Smooth muscle cell (in vitro differentiated cells): Measurements from ENCODE around the gene HIRA. TPM values are rescaled to one million over a fixed set of nuclear protein-coding genes. Genes with fewer than 3 reads are reported as not detected.

Source experiments
- DNase-seq: peaks from one replicate; lab custom pipeline; 2025; ENCODE audit not compliant: unreplicated experiment; lab: John Stamatoyannopoulos, UW
- H2AFZ ChIP-seq: fragments of 200-600 bp; sonication (generic); 2 replicates; pipeline ENCODE4 v1.6.0; 2016; ENCODE audit warnings: antibody characterized with exemption, low read depth, mild to moderate bottlenecking
- H3F3A ChIP-seq: fragments of 200-600 bp; sonication (generic); 2 replicates; pipeline ENCODE4 v1.6.0; 2017; ENCODE audit warnings: antibody characterized with exemption, low read depth
- H3K27ac ChIP-seq: fragments of 200-600 bp; sonication (generic); 2 replicates; pipeline ENCODE4 v1.5.1; 2016; ENCODE audit warnings: low read depth, mild to moderate bottlenecking
- H3K27me3 ChIP-seq: fragments of 200-600 bp; sonication (generic); 2 replicates; pipeline ENCODE4 v1.6.1; 2016; ENCODE audit warnings: low read depth, mild to moderate bottlenecking
- H3K36me3 ChIP-seq: fragments of 200-600 bp; sonication (generic); 2 replicates; pipeline ENCODE4 v1.5.1; 2016; ENCODE audit warnings: low read depth
- H3K4me1 ChIP-seq: fragments of 200-600 bp; sonication (generic); 2 replicates; pipeline ENCODE4 v1.5.1; 2016; ENCODE audit warnings: low read depth
- H3K4me2 ChIP-seq: fragments of 200-600 bp; sonication (generic); 2 replicates; pipeline ENCODE4 v1.6.0; 2016; ENCODE audit warnings: mild to moderate bottlenecking
- H3K4me3 ChIP-seq: fragments of 200-600 bp; sonication (generic); 2 replicates; pipeline ENCODE4 v1.5.1; 2016; ENCODE audit warnings: mild to moderate bottlenecking
- H3K79me2 ChIP-seq: fragments of 200-600 bp; sonication (generic); 2 replicates; pipeline ENCODE4 v1.6.0; 2016; ENCODE audit warnings: low read depth, mild to moderate bottlenecking
- H3K9ac ChIP-seq: fragments of 200-600 bp; sonication (generic); 2 replicates; pipeline ENCODE4 v1.6.0; 2016; ENCODE audit warnings: low read depth
- H3K9me3 ChIP-seq: fragments of 200-600 bp; sonication (generic); replicated peaks from 2 replicates; pipeline ENCODE4 v1.5.1; 2016; ENCODE audit warnings: low read depth
- H4K20me1 ChIP-seq: fragments of 200-600 bp; sonication (generic); 2 replicates; pipeline ENCODE4 v1.6.0; 2016; ENCODE audit warnings: low read depth
- WGBS: methylation state at CpG from one replicate; pipeline ENCODE4 v1.1.7; 2016; ENCODE audit warnings: low lambda C conversion rate; 5-methylcytosine and 5-hydroxymethylcytosine counted together
- polyA plus RNA-seq: library from polyadenylated mRNA; unstranded; fragments of >200 nt; fragmentation: Nextera tagmentation; extraction: Ambion mirVana; gene quantifications from 2 replicates; pipeline ENCODE4 v1.2.1, GENCODE V29; 2016
- total RNA-seq: library from RNA; depleted of rRNA; stranded (reverse); fragments of >200 nt; gene quantifications from 2 replicates; pipeline ENCODE4 v1.2.3, GENCODE V29; 2014
- TF ChIP-seq, protein P1 (sequence below): fragments of 200-600 bp; sonication (generic); IDR thresholded peaks from 2 replicates; pipeline ENCODE4 v1.5.1; 2017; ENCODE audit warnings: borderline replicate concordance, mild to moderate bottlenecking, antibody characterized with exemption; ENCODE audit not compliant: insufficient read depth, poor library complexity, severe bottlenecking

Gene HIRA
- total and polyA plus RNA-seq, 2 experiments from 2014 or later: 7.3 to 8.7 TPM

DNA sequence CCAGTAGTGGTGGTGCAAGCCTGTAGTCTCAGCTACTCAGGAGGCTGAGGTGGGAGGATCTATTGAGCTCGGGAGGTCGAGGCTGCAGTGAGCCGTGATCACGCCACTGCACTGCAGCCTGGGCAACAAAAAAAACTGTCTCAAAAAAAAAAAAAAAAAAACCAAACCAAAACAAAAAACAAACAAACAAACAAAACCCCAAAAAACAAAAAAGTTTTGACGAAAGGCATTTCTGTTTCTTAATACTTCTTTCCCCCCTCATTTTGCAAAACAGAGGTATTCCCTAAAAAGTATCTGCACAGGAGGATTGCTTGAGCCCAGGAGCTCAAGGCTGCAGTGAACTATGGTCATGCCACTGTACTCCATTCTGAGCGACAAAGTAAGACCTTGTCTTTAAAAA, 11.2 kb downstream of the HIRA start:
- WGBS: 91% methylated on average over 6 of the region's 6 CpGs
- no peaks in the 10 kb centered on the region for H3K27me3 ChIP-seq
- TF ChIP-seq, protein P1, sequence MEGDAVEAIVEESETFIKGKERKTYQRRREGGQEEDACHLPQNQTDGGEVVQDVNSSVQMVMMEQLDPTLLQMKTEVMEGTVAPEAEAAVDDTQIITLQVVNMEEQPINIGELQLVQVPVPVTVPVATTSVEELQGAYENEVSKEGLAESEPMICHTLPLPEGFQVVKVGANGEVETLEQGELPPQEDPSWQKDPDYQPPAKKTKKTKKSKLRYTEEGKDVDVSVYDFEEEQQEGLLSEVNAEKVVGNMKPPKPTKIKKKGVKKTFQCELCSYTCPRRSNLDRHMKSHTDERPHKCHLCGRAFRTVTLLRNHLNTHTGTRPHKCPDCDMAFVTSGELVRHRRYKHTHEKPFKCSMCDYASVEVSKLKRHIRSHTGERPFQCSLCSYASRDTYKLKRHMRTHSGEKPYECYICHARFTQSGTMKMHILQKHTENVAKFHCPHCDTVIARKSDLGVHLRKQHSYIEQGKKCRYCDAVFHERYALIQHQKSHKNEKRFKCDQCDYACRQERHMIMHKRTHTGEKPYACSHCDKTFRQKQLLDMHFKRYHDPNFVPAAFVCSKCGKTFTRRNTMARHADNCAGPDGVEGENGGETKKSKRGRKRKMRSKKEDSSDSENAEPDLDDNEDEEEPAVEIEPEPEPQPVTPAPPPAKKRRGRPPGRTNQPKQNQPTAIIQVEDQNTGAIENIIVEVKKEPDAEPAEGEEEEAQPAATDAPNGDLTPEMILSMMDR: no peak
- peaks cover 94% of the 10 kb centered on the region for H4K20me1 ChIP-seq
- no peak overlapping the region for H3K9ac ChIP-seq
- H3K36me3 ChIP-seq: no peaks in the 10 kb centered on the region
- H3K9me3 ChIP-seq: no peaks in the 10 kb centered on the region
- H3K4me2 ChIP-seq: no peak overlapping the region
- H3K4me3 ChIP-seq: no peak overlapping the region
- peaks cover 93% of the 10 kb centered on the region for H3K79me2 ChIP-seq
- peaks cover 13% of the 10 kb centered on the region for H3F3A ChIP-seq
- no peak for DNase-seq
- peaks cover 7% of the 10 kb centered on the region for H3K4me1 ChIP-seq
- H3K27ac ChIP-seq: no peak overlapping the region
- H2AFZ ChIP-seq: no peak overlapping the region

DNA sequence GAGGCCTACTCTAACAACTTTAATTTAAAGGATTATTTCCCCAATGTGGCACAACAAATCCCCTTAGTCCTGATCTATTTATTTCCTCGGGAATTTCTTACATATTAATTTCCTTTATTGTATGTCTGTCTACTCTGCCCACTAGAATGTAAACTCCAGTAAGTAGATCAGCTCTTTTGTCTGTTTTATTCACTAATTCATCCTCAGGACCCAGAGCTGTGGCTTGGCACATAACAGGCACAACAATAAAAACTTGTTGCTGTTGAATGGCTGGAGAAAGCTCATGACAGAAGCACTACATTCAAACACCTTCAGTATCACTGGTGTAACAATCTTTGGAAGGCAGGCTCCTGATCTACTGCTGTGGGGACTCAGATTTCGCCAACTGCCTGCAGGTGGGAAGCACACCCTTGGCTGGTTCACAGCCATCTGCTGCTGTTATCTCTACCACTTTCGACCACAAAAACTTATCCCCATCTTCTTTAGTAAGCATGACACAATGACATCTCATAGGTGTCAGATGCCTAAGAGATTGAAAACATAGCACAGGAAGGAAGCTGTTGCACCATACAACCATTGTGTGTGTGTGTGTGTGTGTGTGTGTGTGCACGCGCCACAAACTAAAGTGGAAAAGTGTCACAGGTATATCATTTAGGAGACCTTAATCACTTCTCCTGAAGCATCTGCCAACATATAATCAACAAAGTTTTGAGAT, 11.9 kb downstream of the HIRA start:
- 93% methylated on average over 5 of the region's 5 CpGs for WGBS
- no peak for DNase-seq
- H3K27me3 ChIP-seq: no peaks in the 10 kb centered on the region
- no peak overlapping the region for H3K4me2 ChIP-seq
- no peak overlapping the region for H3K4me3 ChIP-seq
- peaks cover 7% of the 10 kb centered on the region for H3K4me1 ChIP-seq
- no peak overlapping the region for H3K27ac ChIP-seq
- H3K36me3 ChIP-seq: no peaks in the 10 kb centered on the region
- H3K9me3 ChIP-seq: no peaks in the 10 kb centered on the region
- H3K9ac ChIP-seq: no peak overlapping the region
- TF ChIP-seq, protein P1: no peak
- no peak overlapping the region for H2AFZ ChIP-seq
- H3F3A ChIP-seq: peaks cover 10% of the 10 kb centered on the region
- H4K20me1 ChIP-seq: peaks cover 94% of the 10 kb centered on the region
- H3K79me2 ChIP-seq: peaks cover 93% of the 10 kb centered on the region

DNA sequence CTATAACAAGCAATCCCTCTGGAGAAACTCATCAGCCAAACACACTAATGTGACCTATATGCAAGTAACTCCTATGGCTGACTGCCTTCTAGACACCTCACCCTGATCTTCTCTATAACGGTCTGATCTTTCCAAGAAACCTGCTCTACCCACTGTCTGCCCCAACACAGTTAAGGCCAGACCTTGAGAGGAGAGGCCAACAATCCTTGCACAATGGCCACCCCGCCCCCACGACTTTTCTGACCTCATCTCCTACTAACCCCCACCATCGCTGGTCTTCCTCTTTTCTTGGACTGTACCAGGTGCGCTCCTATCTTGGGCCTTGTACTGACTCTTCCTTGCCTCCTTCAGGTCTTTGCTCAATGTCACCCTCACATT, 12.5 kb downstream of the HIRA start:
- H3K79me2 ChIP-seq: peaks cover 93% of the 10 kb centered on the region
- peaks cover 7% of the 10 kb centered on the region for H3K4me1 ChIP-seq
- no peak overlapping the region for H3K4me2 ChIP-seq
- WGBS: 96% methylated on average over 5 of the region's 5 CpGs
- H3K36me3 ChIP-seq: no peaks in the 10 kb centered on the region
- no peak overlapping the region for H2AFZ ChIP-seq
- no peak overlapping the region for H3K27ac ChIP-seq
- H3K9me3 ChIP-seq: no peaks in the 10 kb centered on the region
- no peaks in the 10 kb centered on the region for H3K27me3 ChIP-seq
- no peak for DNase-seq
- H3K4me3 ChIP-seq: no peak overlapping the region
- H3K9ac ChIP-seq: no peak overlapping the region
- H3F3A ChIP-seq: peaks cover 9% of the 10 kb centered on the region
- peaks cover 94% of the 10 kb centered on the region for H4K20me1 ChIP-seq
- TF ChIP-seq, protein P1: no peak

DNA sequence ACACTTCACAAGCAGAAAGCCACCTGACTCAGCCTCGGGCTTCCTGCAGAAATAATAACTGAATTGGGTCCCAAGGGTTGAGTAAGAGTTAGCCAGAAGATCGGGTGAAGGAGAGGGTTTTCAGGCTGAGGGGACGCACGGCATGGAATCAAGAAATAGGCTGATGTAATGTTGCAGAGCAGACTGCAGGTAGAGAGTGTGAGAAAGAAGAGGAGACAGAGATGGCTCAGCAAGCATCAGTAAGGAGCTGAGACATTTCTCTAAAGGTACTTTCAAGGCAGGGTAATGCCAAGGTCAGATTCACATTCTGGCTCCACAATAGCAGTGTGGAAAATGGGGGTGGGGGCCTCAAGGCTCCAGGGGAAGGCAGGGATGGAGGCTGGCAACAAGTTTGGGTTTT, 18.6 kb downstream of the HIRA start:
- Histone ChIP-seq H3K79me2 (peaks cover 59% of the 10 kb centered on the region), H3K27me3 (no peaks in the 10 kb centered on the region), H2AFZ (no peak overlapping the region), H3K4me1 (no peaks in the 10 kb centered on the region), H3K4me3 (no peak overlapping the region), H3K9ac (no peak overlapping the region), H3K4me2 (no peak overlapping the region), H3K9me3 (no peaks in the 10 kb centered on the region), H3K27ac (no peak overlapping the region), H4K20me1 (peaks cover 81% of the 10 kb centered on the region), H3K36me3 (no peaks in the 10 kb centered on the region), H3F3A (no peaks in the 10 kb centered on the region)
- TF ChIP-seq, protein P1: no peak
- WGBS: 97% methylated on average over 4 of the region's 4 CpGs
- DNase-seq: no peak
